Astrocyte (in vitro differentiated cells and primary cell): ENCODE measurements around the gene TBX5. TPM values are rescaled to one million over a fixed set of nuclear protein-coding genes. Genes with fewer than 3 reads are reported as not detected.

Experiments used
- DNase-seq: peaks from one replicate; pipeline ENCODE4 v3.0.0-alpha.2; 2010; ENCODE audit warnings: low read depth
- FAIRE-seq: peaks from 2 replicates; lab custom pipeline; 2011; peaks lifted over from hg19 to GRCh38; lab: Jason Lieb, UNC
- H2AFZ ChIP-seq: 2 replicates; pipeline ENCODE4 v1.6.0; 2012; ENCODE audit warnings: low read depth, low read length, inconsistent platforms
- H3K27ac ChIP-seq: 2 replicates; pipeline ENCODE4 v1.5.1; 2011; ENCODE audit warnings: low read depth, low read length, inconsistent platforms
- H3K27me3 ChIP-seq: 2 replicates; pipeline ENCODE4 v1.6.0; 2011; ENCODE audit warnings: low read length, inconsistent platforms; ENCODE audit not compliant: insufficient read depth
- H3K36me3 ChIP-seq: 2 replicates; pipeline ENCODE4 v1.5.1; 2011; ENCODE audit warnings: low read length, inconsistent platforms; ENCODE audit not compliant: insufficient read depth
- H3K4me1 ChIP-seq: 2 replicates; pipeline ENCODE4 v1.5.1; 2011; ENCODE audit warnings: low read length, inconsistent platforms; ENCODE audit not compliant: insufficient read depth
- H3K4me2 ChIP-seq: 2 replicates; pipeline ENCODE4 v1.6.0; 2012; ENCODE audit warnings: low read length, inconsistent platforms
- H3K4me3 ChIP-seq: 2 replicates; pipeline ENCODE4 v1.5.1; 2011; ENCODE audit warnings: low read depth, mild to moderate bottlenecking, low read length, inconsistent platforms; ENCODE audit not compliant: insufficient read depth
- H3K79me2 ChIP-seq: 2 replicates; pipeline ENCODE4 v1.6.0; 2012; ENCODE audit warnings: mild to moderate bottlenecking, low read length, inconsistent platforms; ENCODE audit not compliant: insufficient read depth
- H3K9ac ChIP-seq: 2 replicates; pipeline ENCODE4 v1.6.0; 2012; ENCODE audit warnings: mild to moderate bottlenecking, low read length, inconsistent platforms
- H3K9me3 ChIP-seq: 2 replicates; pipeline ENCODE4 v1.5.1; 2012; ENCODE audit warnings: low read depth, mild to moderate bottlenecking, low read length, inconsistent platforms; ENCODE audit not compliant: insufficient read depth
- H4K20me1 ChIP-seq: 2 replicates; pipeline ENCODE4 v1.6.0; 2012; ENCODE audit warnings: low read length, inconsistent platforms; ENCODE audit not compliant: insufficient read depth
- H3K27ac Mint-ChIP-seq: one replicate; pipeline ENCODE4 v1.8.0; 2021; ENCODE audit warnings: mild to moderate bottlenecking, mixed read lengths; ENCODE audit not compliant: unreplicated experiment
- H3K27me3 Mint-ChIP-seq: one replicate; pipeline ENCODE4 v1.8.0; 2021; ENCODE audit warnings: low read depth, mixed read lengths; ENCODE audit not compliant: unreplicated experiment
- H3K36me3 Mint-ChIP-seq: one replicate; pipeline ENCODE4 v1.8.0; 2021; ENCODE audit warnings: low read depth, mixed read lengths; ENCODE audit not compliant: unreplicated experiment
- H3K4me1 Mint-ChIP-seq: one replicate; pipeline ENCODE4 v1.8.0; 2021; ENCODE audit warnings: low read depth, mixed read lengths; ENCODE audit not compliant: unreplicated experiment
- H3K4me3 Mint-ChIP-seq: one replicate; pipeline ENCODE4 v1.8.0; 2021; ENCODE audit warnings: mild to moderate bottlenecking, moderate library complexity, mixed read lengths; ENCODE audit not compliant: unreplicated experiment
- H3K9me3 Mint-ChIP-seq: one replicate; pipeline ENCODE4 v1.8.0; 2021; ENCODE audit warnings: mild to moderate bottlenecking, mixed read lengths; ENCODE audit not compliant: unreplicated experiment
- EZH2 ChIP-seq: IDR thresholded peaks from 2 replicates; pipeline ENCODE4 v1.6.1; 2012; ENCODE audit warnings: mild to moderate bottlenecking, low read length, inconsistent platforms; ENCODE audit not compliant: insufficient read depth
- total RNA-seq: library from RNA; stranded (reverse); gene quantifications from 2 replicates; pipeline ENCODE4 v1.2.1, GENCODE V29; 2021
- TF ChIP-seq, protein P1 (sequence below): IDR thresholded peaks from 2 replicates; pipeline ENCODE4 v1.5.1; 2011; ENCODE audit warnings: low read depth, mild to moderate bottlenecking, inconsistent platforms, low read length, moderate library complexity; ENCODE audit not compliant: insufficient read depth

TBX5 gene
- total RNA-seq, 1 donor from 2014 or later: not detected

DNA sequence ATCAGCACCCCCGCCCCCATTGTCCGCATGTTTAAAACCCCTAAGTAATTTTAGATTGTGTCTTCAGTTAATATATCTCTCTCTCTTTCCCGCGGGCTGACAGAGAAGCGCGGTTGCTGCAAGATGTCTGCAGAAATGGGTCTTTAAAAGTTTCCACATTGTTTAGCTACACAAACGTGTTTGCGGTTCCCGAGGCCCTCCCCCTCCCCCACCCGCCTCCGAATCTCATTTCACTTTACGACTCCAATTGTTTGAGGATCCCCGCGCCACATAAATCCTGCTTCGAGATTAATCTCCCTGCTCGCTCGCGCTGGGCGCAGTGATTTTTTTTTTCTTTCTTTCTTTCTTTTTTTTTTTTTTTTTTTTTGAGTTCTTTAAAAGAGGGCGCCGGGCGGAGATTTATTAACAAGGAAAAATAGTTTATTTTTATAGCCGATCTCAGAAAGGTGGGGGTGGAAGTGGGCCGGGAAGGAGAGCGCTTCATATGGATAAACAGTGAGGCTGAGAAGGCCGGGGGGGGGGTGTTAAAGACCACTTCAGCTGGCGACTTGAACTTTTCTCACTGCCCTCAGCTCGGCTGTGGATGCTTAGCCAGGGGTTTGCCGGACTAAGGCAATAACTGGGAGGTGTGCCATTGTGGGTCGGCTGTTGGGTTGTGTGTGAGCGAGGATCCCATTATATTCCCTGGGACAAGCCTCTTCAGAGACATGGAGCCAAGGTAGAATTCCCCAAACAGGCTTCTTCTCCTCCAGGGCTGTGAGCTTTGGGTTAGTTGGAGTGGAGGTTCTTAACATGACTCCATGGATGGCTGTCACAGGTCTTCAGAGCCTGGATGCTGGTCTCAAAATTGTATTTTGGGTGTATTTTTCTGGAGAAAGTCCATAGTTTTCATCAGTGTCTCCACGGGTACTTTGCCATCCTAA is 39.7 kb upstream of the TBX5 start:
- no peaks in the 10 kb centered on the region for H3K79me2 ChIP-seq
- TF ChIP-seq, protein P1, sequence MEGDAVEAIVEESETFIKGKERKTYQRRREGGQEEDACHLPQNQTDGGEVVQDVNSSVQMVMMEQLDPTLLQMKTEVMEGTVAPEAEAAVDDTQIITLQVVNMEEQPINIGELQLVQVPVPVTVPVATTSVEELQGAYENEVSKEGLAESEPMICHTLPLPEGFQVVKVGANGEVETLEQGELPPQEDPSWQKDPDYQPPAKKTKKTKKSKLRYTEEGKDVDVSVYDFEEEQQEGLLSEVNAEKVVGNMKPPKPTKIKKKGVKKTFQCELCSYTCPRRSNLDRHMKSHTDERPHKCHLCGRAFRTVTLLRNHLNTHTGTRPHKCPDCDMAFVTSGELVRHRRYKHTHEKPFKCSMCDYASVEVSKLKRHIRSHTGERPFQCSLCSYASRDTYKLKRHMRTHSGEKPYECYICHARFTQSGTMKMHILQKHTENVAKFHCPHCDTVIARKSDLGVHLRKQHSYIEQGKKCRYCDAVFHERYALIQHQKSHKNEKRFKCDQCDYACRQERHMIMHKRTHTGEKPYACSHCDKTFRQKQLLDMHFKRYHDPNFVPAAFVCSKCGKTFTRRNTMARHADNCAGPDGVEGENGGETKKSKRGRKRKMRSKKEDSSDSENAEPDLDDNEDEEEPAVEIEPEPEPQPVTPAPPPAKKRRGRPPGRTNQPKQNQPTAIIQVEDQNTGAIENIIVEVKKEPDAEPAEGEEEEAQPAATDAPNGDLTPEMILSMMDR: no peak
- TF ChIP-seq EZH2: no peak
- no peak overlapping the region for H3K4me2 ChIP-seq
- peaks cover 92% of the 10 kb centered on the region for H3K27me3 Mint-ChIP-seq
- no peak overlapping the region for H3K27ac ChIP-seq
- H3K4me3 Mint-ChIP-seq: no peak overlapping the region
- DNase-seq (no peak), FAIRE-seq (no peak)
- no peak overlapping the region for H3K4me3 ChIP-seq
- H4K20me1 ChIP-seq: no peaks in the 10 kb centered on the region
- no peaks in the 10 kb centered on the region for H3K4me1 Mint-ChIP-seq
- H3K4me1 ChIP-seq: no peaks in the 10 kb centered on the region
- H3K36me3 ChIP-seq: no peaks in the 10 kb centered on the region
- H3K9me3 ChIP-seq: peaks cover 2% of the 10 kb centered on the region
- H3K9me3 Mint-ChIP-seq: peaks cover 11% of the 10 kb centered on the region
- H2AFZ ChIP-seq: no peak overlapping the region
- H3K9ac ChIP-seq: no peak overlapping the region
- peaks cover 80% of the 10 kb centered on the region for H3K27me3 ChIP-seq
- H3K27ac Mint-ChIP-seq: no peak overlapping the region
- no peaks in the 10 kb centered on the region for H3K36me3 Mint-ChIP-seq

- Histone ChIP-seq H3K4me1 (no peaks in the 10 kb centered on the region), H3K9me3 (peaks cover 2% of the 10 kb centered on the region), H3K27ac (no peak overlapping the region), H3K4me3 (no peak overlapping the region), H3K27me3 (peaks cover 82% of the 10 kb centered on the region), H2AFZ (no peak overlapping the region), H4K20me1 (no peaks in the 10 kb centered on the region), H3K9ac (no peak overlapping the region), H3K79me2 (no peaks in the 10 kb centered on the region), H3K36me3 (no peaks in the 10 kb centered on the region), H3K4me2 (no peak overlapping the region)
- Mint-ChIP-seq H3K27ac (no peak overlapping the region), H3K27me3 (peaks cover 92% of the 10 kb centered on the region), H3K36me3 (no peaks in the 10 kb centered on the region), H3K4me1 (no peaks in the 10 kb centered on the region), H3K4me3 (no peak overlapping the region), H3K9me3 (peaks cover 14% of the 10 kb centered on the region)
- FAIRE-seq: no peak
- TF ChIP-seq, protein P1: no peak
- TF ChIP-seq EZH2: no peak
- peak; percentile 4 for DNase-seq
Observed at GRCh38 chr12:114444422-114445279, 38.7 kb upstream of the TBX5 start.
